Fibroblast of lung (primary cell): ENCODE measurements around the gene POMT1.

Source experiments
- EZH2 ChIP-seq: IDR thresholded peaks from 2 replicates; pipeline ENCODE4 v1.5.1; 2012; ENCODE audit warnings: low read length, control low read depth, mild to moderate bottlenecking; ENCODE audit errors: missing control alignments
- TF ChIP-seq, protein P1 (sequence below), 2 donors: IDR thresholded peaks in 1 of 2; conservative IDR thresholded peaks in 1 of 2; 1 replicate in 1 of 2; 2 replicates in 1 of 2; pipeline ENCODE4 v1.5.1; 2011 to 2012; ENCODE audit warnings: low read length in 2 of 2, control low read depth in 1 of 2, inconsistent platforms in 1 of 2, low read depth in 1 of 2, mild to moderate bottlenecking in 1 of 2

DNA sequence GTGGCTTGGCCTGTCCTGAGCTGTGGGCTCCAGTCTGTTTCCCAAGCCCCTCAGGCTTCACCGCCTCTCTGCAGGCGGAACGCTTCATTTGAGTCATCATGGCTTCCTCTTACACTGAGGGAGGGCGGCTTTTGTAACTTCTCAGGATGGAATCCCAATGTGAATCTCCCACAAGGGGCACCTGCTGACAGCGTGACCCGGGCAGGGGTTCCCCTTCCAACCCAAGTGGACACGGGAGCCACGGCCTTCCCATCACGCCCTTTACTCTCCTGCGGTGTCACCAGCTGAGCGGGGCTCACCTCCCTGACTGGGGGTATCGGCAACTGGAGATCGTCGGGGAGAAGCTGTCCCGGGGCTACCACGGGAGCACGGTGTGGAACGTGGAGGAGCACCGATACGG, 15.8 kb downstream of the POMT1 start:
- TF ChIP-seq, protein P1, sequence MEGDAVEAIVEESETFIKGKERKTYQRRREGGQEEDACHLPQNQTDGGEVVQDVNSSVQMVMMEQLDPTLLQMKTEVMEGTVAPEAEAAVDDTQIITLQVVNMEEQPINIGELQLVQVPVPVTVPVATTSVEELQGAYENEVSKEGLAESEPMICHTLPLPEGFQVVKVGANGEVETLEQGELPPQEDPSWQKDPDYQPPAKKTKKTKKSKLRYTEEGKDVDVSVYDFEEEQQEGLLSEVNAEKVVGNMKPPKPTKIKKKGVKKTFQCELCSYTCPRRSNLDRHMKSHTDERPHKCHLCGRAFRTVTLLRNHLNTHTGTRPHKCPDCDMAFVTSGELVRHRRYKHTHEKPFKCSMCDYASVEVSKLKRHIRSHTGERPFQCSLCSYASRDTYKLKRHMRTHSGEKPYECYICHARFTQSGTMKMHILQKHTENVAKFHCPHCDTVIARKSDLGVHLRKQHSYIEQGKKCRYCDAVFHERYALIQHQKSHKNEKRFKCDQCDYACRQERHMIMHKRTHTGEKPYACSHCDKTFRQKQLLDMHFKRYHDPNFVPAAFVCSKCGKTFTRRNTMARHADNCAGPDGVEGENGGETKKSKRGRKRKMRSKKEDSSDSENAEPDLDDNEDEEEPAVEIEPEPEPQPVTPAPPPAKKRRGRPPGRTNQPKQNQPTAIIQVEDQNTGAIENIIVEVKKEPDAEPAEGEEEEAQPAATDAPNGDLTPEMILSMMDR (conservative IDR thresholded peaks at IDR 0.05 in 1 of 2, IDR thresholded peaks at IDR 0.05 in 1 of 2; ENCODE audit: low read depth in 1 of 2, low read length in 2 of 2), result no peak
- TF ChIP-seq EZH2, result no peak
